Suprapubic skin (tissue), 4 donors: ENCODE measurements around the gene MARF1. TPM values are rescaled to one million over a fixed set of nuclear protein-coding genes. Genes with fewer than 3 reads are reported as not detected.
"Not testable (repeated sequence)": the region's sequence is repeated elsewhere in the genome, so short reads cannot be mapped to it uniquely, and the experiment has no call there.

Experiments used
- DNase-seq, 2 donors: peaks; one replicate each; pipeline ENCODE4 v3.0.0-alpha.2; 2019; ENCODE audit warnings: low spot score in 2 of 2
- H3K27ac ChIP-seq: fragments of 200-600 bp; sonication (generic); one replicate; pipeline ENCODE4 v1.5.1; 2019
- H3K27me3 ChIP-seq: fragments of 200-600 bp; sonication (generic); one replicate; pipeline ENCODE4 v1.5.1; 2019
- H3K36me3 ChIP-seq: fragments of 200-600 bp; sonication (generic); one replicate; pipeline ENCODE4 v1.5.1; 2019
- H3K4me1 ChIP-seq: fragments of 200-600 bp; sonication (generic); one replicate; pipeline ENCODE4 v1.5.1; 2019
- H3K4me3 ChIP-seq: fragments of 200-600 bp; sonication (generic); one replicate; pipeline ENCODE4 v1.5.1; 2019; ENCODE audit warnings: mild to moderate bottlenecking
- H3K9me3 ChIP-seq: fragments of 200-600 bp; sonication (generic); one replicate; pipeline ENCODE4 v1.5.1; 2019
- EP300 ChIP-seq: sonication (generic); formaldehyde crosslinking; IDR thresholded peaks from one replicate; pipeline ENCODE4 v1.6.1; 2017; ENCODE audit warnings: antibody characterized with exemption
- POLR2A ChIP-seq, 2 donors: fragments of 450-650 bp; IDR thresholded peaks; one replicate each; pipeline ENCODE4 v1.6.1; 2017; ENCODE audit warnings: antibody characterized with exemption in 2 of 2, mild to moderate bottlenecking in 2 of 2, moderate library complexity in 2 of 2
- POLR2AphosphoS5 ChIP-seq, 3 donors: sonication (generic); formaldehyde crosslinking; IDR thresholded peaks; one replicate each; pipeline ENCODE4 v1.6.1; 2017; ENCODE audit warnings: antibody characterized with exemption in 3 of 3
- WGBS: methylation state at CpG from one replicate; pipeline ENCODE4 v1.1.5; 2018; 5-methylcytosine and 5-hydroxymethylcytosine counted together
- total RNA-seq, 4 donors: library from RNA; depleted of rRNA; stranded (reverse); fragments of >200 nt; gene quantifications; one replicate each; pipeline ENCODE4 v1.1.0, GENCODE V29; 2016
- TF ChIP-seq, protein P1 (sequence below), 2 donors: fragments of 200-600 bp in 1 of 2; fragments of 450-650 bp in 1 of 2; sonication (generic) in 1 of 2; IDR thresholded peaks; one replicate each; pipeline ENCODE4 v1.5.1; 2016 to 2019; ENCODE audit warnings: antibody characterized with exemption in 2 of 2, mild to moderate bottlenecking in 1 of 2, moderate library complexity in 1 of 2

The MARF1 gene
- total RNA-seq, 4 donors from 2014 or later: 36.2 to 117 (median 44.2) TPM

DNA sequence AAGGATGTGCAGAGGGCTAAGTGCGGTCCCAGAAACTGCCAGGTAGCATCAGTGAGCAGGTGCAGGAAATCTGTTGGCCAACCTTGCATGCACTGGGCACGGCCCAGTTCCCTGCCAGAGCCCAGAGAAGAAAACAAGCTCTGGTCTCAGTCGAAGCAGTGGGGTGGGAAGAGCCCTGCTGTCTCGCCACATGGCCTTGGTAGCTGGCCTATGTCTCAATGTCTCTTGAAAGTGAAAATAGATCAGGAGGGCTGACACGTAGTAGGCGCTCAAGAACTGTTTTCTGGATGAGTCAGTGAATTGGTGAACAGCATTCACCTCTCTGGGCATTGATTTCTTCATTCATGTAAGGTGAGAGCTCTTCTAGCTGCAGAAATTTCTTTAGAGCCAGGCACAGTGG is 90.4 kb downstream of the MARF1 start:
- H3K27ac ChIP-seq: no peak overlapping the region
- H3K9me3 ChIP-seq: no peaks in the 10 kb centered on the region
- TF ChIP-seq POLR2A (IDR thresholded peaks at IDR 0.05): no peak
- H3K36me3 ChIP-seq: no peaks in the 10 kb centered on the region
- WGBS: 85% methylated on average over 6 of the region's 6 CpGs
- DNase-seq: no peak
- H3K27me3 ChIP-seq: no peaks in the 10 kb centered on the region
- no peak overlapping the region for H3K4me3 ChIP-seq
- peaks cover 4% of the 10 kb centered on the region for H3K4me1 ChIP-seq

- no peak overlapping the region for H3K4me3 ChIP-seq
- 61% methylated on average over 3 of the region's 3 CpGs for WGBS
- no peaks in the 10 kb centered on the region for H3K27me3 ChIP-seq
- no peak for DNase-seq
- TF ChIP-seq, protein P1, sequence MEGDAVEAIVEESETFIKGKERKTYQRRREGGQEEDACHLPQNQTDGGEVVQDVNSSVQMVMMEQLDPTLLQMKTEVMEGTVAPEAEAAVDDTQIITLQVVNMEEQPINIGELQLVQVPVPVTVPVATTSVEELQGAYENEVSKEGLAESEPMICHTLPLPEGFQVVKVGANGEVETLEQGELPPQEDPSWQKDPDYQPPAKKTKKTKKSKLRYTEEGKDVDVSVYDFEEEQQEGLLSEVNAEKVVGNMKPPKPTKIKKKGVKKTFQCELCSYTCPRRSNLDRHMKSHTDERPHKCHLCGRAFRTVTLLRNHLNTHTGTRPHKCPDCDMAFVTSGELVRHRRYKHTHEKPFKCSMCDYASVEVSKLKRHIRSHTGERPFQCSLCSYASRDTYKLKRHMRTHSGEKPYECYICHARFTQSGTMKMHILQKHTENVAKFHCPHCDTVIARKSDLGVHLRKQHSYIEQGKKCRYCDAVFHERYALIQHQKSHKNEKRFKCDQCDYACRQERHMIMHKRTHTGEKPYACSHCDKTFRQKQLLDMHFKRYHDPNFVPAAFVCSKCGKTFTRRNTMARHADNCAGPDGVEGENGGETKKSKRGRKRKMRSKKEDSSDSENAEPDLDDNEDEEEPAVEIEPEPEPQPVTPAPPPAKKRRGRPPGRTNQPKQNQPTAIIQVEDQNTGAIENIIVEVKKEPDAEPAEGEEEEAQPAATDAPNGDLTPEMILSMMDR (IDR thresholded peaks at IDR 0.05): no peak
- TF ChIP-seq EP300 (no peak), POLR2A (IDR thresholded peaks at IDR 0.05) (no peak), POLR2AphosphoS5 (IDR thresholded peaks at IDR 0.05) (no peak)
- no peaks in the 10 kb centered on the region for H3K36me3 ChIP-seq
- no peak overlapping the region for H3K27ac ChIP-seq
- H3K9me3 ChIP-seq: no peaks in the 10 kb centered on the region
- peaks cover 16% of the 10 kb centered on the region for H3K4me1 ChIP-seq
These were observed 94.5 kb downstream of the MARF1 start for GRCh38 chr16:15548482-15548891.

DNA sequence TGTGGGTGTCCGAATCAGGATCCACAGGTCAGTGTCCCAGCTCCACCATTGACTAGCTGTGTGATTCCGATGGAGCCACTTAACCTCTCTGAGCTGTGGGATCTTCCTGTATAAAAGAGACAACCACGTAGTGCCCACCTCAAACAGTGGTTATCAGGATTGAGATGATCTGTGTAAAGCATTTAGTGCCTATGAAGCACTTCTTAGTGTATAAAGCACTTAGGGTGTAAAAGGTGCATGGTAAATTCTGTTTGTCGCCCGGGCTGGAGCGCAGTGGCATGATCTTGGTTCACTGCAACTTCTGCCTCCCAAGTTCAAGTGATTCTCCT is 95.2 kb downstream of the MARF1 start:
- H3K36me3 ChIP-seq: no peaks in the 10 kb centered on the region
- TF ChIP-seq POLR2A (IDR thresholded peaks at IDR 0.05) (no peak), POLR2AphosphoS5 (IDR thresholded peaks at IDR 0.05) (no peak), EP300 (no peak)
- TF ChIP-seq, protein P1 (IDR thresholded peaks at IDR 0.05): no peak
- H3K9me3 ChIP-seq: no peaks in the 10 kb centered on the region
- no peak for DNase-seq
- no peak overlapping the region for H3K4me3 ChIP-seq
- H3K4me1 ChIP-seq: peaks cover 16% of the 10 kb centered on the region
- no peaks in the 10 kb centered on the region for H3K27me3 ChIP-seq
- no peak overlapping the region for H3K27ac ChIP-seq
- WGBS: 97% methylated on average over 6 of the region's 6 CpGs

DNA sequence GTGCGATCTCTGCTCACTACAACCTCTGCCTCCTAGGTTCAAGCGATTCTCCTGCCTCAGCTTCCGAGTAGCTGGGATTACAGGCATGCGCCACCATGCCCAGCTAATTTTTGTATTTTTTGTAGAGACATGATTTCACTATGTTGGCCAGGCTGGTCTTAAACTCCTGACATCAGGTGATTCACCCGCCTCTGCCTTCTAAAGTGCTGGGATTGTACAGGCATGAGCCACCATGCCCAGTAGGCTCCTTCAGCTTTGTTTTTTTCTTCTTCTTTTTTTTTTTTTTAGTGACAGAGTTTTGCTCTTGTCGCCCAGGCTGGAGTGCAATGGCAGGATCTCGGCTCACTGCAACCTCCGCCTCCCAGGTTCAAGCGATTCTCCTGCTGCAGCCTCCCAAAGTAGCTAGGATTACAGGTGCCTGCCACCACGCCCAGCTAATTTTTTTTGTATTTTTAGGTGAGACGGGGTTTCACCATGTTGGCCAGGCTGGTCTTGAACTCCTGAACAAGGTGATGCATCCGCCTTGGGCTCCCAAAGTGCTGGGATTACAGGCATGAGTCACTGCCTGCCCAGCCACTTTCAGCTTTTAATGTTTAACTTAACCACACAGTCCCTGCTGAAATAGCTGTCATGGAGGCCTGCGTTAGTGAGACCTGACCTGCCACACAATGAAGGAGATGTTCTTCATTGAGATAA is 95.7 kb downstream of the MARF1 start:
- H3K4me3 ChIP-seq, DNase-seq, H3K9me3 ChIP-seq, H3K36me3 ChIP-seq, H3K27me3 ChIP-seq, H3K27ac ChIP-seq: not testable (repeated sequence)
- peaks cover 16% of the 10 kb centered on the region for H3K4me1 ChIP-seq
- WGBS: 86% methylated on average over 13 of the region's 13 CpGs

GRCh38 chr16:15545544-15545943 is 97.4 kb downstream of the MARF1 start:
- TF ChIP-seq POLR2AphosphoS5 (IDR thresholded peaks at IDR 0.05): no peak
- TF ChIP-seq EP300: no peak
- no peak for TF ChIP-seq POLR2A (IDR thresholded peaks at IDR 0.05)
- TF ChIP-seq, protein P1 (IDR thresholded peaks at IDR 0.05): no peak
- Histone ChIP-seq H3K27me3 (no peaks in the 10 kb centered on the region), H3K4me3 (no peak overlapping the region), H3K4me1 (peaks cover 15% of the 10 kb centered on the region), H3K36me3 (no peaks in the 10 kb centered on the region), H3K27ac (no peak overlapping the region), H3K9me3 (no peaks in the 10 kb centered on the region)
- 95% methylated on average over 2 of the region's 2 CpGs for WGBS
- DNase-seq: no peak

- peaks cover 13% of the 10 kb centered on the region for H3K4me1 ChIP-seq
- TF ChIP-seq, protein P1 (IDR thresholded peaks at IDR 0.05): no peak
- no peak for TF ChIP-seq POLR2AphosphoS5 (IDR thresholded peaks at IDR 0.05)
- no peak for TF ChIP-seq POLR2A (IDR thresholded peaks at IDR 0.05)
- no peak for TF ChIP-seq EP300
- WGBS: 61% methylated on average over 5 of the region's 5 CpGs
- no peak for DNase-seq
- H3K9me3 ChIP-seq: no peaks in the 10 kb centered on the region
- no peak overlapping the region for H3K27ac ChIP-seq
- no peaks in the 10 kb centered on the region for H3K36me3 ChIP-seq
- H3K4me3 ChIP-seq: no peak overlapping the region
- no peaks in the 10 kb centered on the region for H3K27me3 ChIP-seq
These were observed 98.5 kb downstream of the MARF1 start for GRCh38 chr16:15544405-15544804.

Other genes starting within 250 kb of the MARF1 start
- gene MPV17L, start 247.4 kb downstream of the MARF1 start, total RNA-seq: 10 to 100 TPM in 2 of 4 donors, 1 to 10 TPM in 2; 3.9 to 15.8 (median 11.0) TPM
- gene BMERB1, start 208.6 kb downstream of the MARF1 start, total RNA-seq: 10 to 100 TPM in 3 of 4 donors, 1 to 10 TPM in 1; 5.5 to 31.4 (median 17.9) TPM
- gene NDE1, start 7.1 kb upstream of the MARF1 start, total RNA-seq: 100 to 1,000 TPM in 3 of 4 donors, 10 to 100 TPM in 1; 85.2 to 145 (median 120) TPM
- 10 to 100 TPM; 24.2 to 54.8 (median 36.0) TPM for gene MYH11, start 213.9 kb upstream of the MARF1 start, total RNA-seq
- 10 to 100 TPM; 31.2 to 45.1 (median 39.5) TPM for gene CEP20, start 245.4 kb upstream of the MARF1 start, total RNA-seq